AG09319 (cell line): ENCODE measurements around the gene CDK5R2.

Experiments
- DNase-seq: peaks from one replicate; pipeline ENCODE4 v3.0.0-alpha.2; 2010; ENCODE audit warnings: low read depth; ENCODE audit errors: extremely low read depth
- TF ChIP-seq, protein P1 (sequence below): IDR thresholded peaks from 2 replicates; pipeline ENCODE4 v1.5.1; 2011; ENCODE audit warnings: low read depth, mild to moderate bottlenecking, inconsistent platforms, low read length, moderate library complexity

The CDK5R2 gene

DNA sequence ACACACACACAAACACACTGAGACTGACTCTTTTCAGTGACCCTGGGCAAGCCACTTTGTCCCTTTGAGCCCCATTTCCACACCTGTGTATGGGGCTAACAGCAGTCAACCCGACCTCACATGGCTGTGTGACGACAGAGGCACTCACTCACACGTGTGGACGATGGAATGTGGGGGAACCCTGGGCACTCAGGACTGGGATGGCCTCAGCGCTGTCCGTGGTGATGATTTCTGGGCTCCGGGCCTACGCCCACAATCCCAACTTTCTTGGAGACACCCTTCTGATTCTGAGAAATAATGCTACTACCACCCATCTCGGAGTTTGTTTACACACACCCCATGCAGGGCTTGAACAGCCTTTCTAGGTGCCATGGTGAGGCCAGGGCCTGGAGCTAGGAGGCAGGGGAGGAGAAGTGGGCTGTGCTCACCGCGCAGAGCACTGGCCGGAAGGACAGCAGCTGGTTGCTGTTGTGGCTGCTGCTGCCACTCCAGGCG, 32.3 kb downstream of the CDK5R2 start:
- no peak for DNase-seq
- TF ChIP-seq, protein P1, sequence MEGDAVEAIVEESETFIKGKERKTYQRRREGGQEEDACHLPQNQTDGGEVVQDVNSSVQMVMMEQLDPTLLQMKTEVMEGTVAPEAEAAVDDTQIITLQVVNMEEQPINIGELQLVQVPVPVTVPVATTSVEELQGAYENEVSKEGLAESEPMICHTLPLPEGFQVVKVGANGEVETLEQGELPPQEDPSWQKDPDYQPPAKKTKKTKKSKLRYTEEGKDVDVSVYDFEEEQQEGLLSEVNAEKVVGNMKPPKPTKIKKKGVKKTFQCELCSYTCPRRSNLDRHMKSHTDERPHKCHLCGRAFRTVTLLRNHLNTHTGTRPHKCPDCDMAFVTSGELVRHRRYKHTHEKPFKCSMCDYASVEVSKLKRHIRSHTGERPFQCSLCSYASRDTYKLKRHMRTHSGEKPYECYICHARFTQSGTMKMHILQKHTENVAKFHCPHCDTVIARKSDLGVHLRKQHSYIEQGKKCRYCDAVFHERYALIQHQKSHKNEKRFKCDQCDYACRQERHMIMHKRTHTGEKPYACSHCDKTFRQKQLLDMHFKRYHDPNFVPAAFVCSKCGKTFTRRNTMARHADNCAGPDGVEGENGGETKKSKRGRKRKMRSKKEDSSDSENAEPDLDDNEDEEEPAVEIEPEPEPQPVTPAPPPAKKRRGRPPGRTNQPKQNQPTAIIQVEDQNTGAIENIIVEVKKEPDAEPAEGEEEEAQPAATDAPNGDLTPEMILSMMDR: no peak

DNA sequence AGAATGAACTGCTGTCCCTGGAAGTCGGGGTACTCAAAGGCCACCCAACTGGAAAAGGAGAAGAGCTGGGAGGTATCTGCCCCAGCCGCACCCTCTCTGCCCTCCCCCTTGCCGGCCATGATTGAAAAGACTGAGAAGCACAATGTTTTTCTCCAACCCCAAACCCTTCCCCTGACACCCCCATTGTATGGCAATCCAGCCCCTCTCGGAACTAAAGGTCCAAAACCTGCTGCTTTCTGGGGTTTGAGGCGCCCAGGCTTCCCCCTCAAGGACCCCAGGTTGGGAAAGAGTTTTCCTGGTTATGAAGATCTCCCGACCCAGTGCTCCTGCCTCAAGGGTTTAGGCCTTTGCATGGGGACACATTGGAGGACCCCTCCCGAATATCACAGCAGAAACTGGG, 32.7 kb downstream of the CDK5R2 start:
- TF ChIP-seq, protein P1: no peak

DNA sequence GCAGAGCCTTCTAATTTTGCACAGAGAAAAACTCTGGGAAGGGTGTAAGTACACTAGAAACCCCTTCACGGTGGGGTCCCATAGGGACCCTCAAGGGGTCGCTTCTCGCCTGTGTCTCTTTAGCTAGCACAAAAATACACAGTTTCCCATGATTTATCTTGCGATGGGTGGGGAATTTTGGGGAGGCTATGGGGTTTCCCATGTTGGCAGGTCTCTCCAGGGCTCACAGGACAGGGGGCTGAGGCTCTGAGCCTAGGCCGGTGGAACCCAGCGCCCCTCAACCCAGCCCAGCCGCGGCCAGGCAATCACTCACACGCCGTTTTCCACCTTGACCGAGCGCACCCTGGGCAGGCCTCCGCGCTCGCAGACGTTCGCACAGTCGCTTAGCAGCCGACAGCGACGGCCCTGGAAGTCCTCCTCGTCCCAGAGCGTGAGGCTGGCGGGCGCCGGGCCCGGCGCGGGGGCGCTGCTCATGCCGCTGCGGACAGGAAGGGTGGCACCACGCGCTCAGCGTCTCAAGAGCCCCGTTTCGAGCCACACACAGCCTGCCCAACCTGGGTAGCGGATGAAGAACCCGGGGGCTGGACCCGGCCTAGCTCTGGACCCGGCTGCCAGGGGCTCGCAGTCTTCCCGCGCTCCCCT, 33.4 kb downstream of the CDK5R2 start:
- no peak for DNase-seq
- TF ChIP-seq, protein P1: no peak

More for the DNA sequence above, 32.7 kb downstream of the CDK5R2 start:
- no peak for DNase-seq

DNA sequence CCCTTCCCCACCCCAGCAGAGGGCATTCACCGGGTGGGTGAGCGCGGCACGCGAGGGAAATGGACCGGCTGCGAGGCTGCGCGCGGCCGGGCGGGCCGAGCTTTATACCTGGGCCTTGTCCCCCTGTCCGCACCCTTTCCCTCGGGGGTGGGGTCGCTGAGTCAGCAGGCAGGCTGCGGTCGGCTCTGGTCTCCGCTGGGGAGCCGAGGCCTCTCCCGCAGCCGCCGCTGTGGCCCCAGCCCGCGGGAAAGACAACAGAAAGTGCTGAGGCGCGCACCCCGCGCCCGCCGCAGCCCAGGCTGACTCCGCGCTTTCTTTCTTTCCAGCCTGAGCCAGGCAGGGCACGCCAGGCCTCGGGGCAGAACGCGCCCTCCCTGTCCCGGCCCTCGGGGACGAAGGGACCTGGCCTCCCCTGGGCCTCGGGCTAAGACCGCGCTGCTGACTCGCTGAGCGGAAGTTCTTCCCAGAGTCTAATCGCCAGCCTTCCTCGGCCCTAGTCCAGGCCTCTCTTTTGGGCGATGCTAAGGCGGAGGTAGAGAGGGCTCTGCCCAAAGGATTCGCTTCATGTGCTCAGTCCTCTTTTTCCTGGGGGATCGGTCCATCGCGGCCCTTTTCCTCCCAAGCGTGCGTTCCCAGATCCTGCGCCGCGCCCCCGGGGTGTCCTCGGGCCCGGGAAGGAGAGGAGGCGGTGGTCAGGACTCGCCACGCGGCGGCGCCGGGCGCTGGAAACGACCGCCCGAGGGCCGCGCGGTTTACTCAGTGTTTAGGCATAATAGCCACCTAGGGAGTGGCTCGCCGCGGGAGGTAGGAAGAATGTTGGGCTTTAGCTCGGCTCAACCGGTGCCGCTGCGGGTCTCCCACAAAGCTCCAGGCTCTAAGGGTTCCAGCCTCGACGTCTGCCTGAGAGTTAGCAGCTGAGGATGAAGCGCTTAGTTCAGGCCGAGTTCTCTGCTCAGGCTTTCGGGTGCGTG, 34.2 kb downstream of the CDK5R2 start, which contains the start of gene CRYBA2:
CRYBA2 (minus strand) TSS at position 78 of the 971 bp plus-strand sequence. CDS start 246 bp downstream, outside the sequence.
- no peak for DNase-seq

DNA sequence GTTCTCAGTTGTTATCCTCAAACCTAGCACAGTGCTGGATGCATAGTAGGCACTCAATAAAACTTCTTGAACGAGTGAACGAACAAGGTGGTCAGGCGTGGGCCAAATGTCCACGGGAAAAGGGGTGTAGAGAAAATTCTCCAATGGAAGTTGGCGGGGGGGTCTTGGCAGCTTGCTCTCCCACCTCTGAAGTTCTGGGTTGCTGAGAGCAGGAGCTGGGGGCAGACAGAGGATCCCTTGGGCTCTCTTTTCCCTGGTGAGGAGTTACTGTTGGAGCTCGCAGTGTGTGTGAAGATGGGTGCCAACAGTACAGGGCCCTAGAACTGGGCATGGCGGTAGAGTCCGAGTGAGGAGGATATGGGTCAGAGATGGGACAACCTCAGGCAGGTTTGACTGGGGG, 36.1 kb downstream of the CDK5R2 start:
- no peak for DNase-seq

More for the DNA sequence above, 34.2 kb downstream of the CDK5R2 start, which contains the start of gene CRYBA2:
- TF ChIP-seq, protein P1: no peak

DNA sequence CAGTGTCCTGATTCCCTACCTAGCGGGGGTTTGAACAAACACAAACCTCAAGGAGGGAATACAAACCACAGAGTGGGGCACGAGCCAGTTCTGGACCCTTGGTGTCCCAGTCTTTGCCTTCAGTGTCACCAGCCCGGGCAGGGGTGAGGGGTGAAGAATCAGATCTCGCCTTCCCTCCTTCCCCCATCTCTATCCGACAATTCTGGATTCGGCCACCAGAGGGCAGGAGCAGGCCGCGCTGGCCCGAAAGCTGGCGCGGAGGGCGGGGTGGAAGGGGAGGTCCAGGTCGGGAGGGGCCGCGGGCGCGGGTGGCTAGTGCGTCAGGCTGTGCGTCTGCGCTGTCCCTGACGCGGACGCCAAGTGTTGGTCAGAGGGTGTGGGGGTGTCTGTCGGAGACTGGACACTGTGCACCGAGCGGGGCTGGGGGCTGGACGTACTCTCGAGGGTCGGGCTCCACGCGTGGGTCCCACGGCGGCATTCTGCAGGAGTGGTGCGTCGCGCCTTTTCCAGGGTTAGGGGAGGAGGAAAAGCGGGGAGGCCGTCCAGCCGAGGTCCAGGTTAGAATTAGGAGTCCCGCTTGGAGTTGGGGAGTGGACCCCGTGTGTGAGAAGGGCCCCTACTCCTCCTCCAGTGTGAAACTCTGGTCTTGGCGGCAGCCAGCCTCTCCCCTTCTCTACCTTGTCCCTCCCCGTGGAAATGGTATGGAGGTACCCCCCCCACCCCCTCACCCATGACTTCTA, 36.7 kb downstream of the CDK5R2 start:
- DNase-seq: peak; percentile 42
- TF ChIP-seq, protein P1: peak; percentile 86

More for the DNA sequence above, 36.1 kb downstream of the CDK5R2 start:
- TF ChIP-seq, protein P1: no peak
